COLO829 (cell line): ENCODE data around the gene RPS15.
"Not testable (repeated sequence)": the region's sequence is repeated elsewhere in the genome, so short reads cannot be mapped to it uniquely, and the experiment has no call there.

ENCODE experiments used
- DNase-seq: peaks from one replicate; pipeline ENCODE4 v3.0.0; 2012; ENCODE audit warnings: low spot score

Gene RPS15

GRCh38 chr19:1402411-1403070, 35.7 kb upstream of the RPS15 start:
- DNase-seq = no peak

DNA sequence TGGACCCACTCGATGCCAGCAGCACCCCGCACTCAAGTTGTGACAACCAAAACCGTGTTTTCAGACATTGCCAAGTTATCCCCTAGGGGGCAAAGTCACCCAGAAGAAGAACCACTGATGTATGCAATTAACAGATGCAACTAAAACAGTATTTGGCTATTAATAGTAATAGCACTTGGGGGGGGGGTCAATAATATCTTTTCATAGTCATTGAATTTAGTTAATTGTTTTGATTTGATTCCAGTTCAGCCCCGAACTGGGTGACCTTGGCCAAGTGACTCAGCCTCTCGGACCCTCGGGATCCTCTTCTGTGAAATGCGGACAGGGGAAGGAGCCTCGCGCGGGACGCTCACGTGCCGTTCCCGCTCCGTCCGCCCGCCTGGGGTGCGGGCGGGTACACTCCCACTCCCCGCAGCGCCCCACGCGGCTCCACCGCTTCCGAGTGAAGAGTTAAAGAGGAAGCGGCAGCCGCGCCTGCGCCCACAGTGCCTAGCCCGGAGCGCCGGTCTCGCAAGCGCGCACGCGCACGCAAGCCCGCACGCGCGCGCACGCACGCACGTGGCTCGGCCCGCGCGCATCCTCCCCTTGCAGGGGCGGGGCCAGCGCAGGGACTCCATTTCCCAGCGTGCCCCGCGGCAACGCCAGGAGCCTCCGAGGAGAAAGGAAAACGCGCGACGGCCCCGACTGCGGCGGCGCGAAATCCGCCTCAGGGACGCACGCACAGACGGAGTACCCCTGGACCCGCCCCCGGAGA, 31.2 kb upstream of the RPS15 start:
- DNase-seq = peak; percentile 96

- DNase-seq = no peak
Observed at GRCh38 chr19:1407528-1408299, 30.5 kb upstream of the RPS15 start, which contains the start of gene DAZAP1. Gene DAZAP1 (plus strand): TSS chr19:1407586. CDS start chr19:1407774, 188 bp downstream.

- DNase-seq = no peak
Observed at GRCh38 chr19:1408300-1409203, 29.6 kb upstream of the RPS15 start.

DNA sequence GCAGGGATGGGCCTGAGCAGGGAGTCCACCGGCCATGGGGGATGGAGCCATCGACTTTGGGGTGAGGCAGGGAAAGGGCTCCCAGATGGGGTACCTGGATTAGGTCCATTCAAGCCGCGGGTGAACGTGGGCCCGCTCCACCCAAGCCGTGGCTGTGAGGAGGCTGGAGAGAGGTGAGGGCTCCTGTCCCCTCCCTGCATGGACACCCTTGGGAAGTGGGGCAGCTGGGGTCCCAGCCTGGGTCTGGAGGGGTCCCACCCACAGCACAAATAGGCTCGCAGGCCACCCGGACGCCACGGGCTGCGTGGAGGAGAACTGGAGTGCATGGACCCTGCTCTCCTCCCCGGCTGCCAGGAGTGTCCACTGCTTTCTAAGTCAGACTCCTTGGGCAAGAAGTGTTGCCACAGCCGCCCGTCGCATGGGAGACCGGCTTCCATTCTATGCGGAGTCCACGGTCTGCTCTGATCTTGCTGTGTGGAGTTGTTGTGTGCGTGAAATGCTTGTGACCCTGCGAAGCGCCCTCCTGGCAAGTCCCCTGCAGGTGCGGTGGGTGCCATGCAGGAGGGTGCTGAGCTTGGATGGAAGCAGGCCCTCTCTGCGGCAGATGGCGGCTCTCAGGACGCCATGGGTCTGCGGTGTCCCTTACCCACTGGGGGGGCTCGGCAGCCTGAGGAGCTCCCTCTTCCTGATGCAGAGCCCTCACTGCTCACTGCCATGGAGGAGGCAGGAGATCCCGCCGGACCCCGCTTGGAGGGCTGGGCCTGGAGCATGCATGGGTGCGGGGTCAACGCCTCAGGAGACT, 28.8 kb upstream of the RPS15 start:
- DNase-seq = no peak

GRCh38 chr19:1410136-1410786, 27.9 kb upstream of the RPS15 start:
- no peak for DNase-seq

- DNase-seq = no peak
Observed at GRCh38 chr19:1410789-1411188, 27.4 kb upstream of the RPS15 start.

- DNase-seq = no peak
Observed at GRCh38 chr19:1411255-1412191, 26.7 kb upstream of the RPS15 start.

DNA sequence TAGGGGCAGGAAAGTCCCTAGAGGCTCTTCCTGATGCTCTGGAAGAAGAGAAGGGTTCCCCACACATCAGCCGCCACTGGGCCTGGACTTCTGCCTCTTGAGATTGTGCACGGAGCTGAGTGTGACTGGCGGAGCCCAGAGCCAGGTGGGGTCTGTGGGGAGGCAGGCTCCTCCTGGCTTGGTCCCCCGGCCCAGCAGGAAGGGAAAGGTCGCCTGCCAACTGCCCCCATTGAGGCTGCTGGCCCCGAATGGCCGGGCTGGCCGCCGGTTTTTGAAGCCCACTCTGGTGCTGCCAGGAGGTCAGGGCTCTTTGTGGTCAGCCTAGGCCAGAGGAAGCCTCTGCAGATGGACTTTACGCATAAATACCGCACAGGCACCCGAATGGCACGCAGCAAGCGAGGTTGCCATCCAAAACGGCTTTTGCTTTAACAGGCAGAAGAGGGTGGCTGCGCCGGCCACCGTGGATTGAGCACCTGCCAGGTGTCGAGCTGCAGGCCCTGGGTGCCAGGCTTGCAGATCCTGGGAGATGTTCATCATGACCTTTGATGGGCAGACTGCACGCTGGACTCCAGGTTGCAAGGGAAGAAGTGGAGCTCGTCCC, 25.8 kb upstream of the RPS15 start:
- DNase-seq = no peak

GRCh38 chr19:1412995-1413800, 25.0 kb upstream of the RPS15 start:
- DNase-seq = no peak

- no peak for DNase-seq
Observed at GRCh38 chr19:1416014-1416841, 22.0 kb upstream of the RPS15 start.

DNA sequence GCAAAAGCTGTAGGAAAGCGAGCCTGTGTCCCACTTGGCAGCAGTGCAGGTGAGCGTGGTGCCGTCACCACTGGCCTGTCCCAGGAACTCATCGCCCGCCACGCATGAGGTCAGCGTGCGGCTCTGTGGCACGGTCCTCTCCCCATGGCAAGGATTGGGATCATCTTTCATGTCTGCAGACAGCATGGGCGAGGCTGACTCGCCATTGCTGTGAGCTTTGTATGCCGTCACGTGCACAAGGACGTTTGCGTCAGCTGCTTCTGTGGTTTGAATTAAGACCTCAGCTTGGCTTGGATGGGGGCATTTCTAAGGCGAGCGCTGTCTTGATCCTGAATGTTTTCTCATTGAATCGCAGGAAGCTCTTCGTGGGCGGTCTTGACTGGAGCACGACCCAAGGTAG, 21.1 kb upstream of the RPS15 start:
- no peak for DNase-seq

DNA sequence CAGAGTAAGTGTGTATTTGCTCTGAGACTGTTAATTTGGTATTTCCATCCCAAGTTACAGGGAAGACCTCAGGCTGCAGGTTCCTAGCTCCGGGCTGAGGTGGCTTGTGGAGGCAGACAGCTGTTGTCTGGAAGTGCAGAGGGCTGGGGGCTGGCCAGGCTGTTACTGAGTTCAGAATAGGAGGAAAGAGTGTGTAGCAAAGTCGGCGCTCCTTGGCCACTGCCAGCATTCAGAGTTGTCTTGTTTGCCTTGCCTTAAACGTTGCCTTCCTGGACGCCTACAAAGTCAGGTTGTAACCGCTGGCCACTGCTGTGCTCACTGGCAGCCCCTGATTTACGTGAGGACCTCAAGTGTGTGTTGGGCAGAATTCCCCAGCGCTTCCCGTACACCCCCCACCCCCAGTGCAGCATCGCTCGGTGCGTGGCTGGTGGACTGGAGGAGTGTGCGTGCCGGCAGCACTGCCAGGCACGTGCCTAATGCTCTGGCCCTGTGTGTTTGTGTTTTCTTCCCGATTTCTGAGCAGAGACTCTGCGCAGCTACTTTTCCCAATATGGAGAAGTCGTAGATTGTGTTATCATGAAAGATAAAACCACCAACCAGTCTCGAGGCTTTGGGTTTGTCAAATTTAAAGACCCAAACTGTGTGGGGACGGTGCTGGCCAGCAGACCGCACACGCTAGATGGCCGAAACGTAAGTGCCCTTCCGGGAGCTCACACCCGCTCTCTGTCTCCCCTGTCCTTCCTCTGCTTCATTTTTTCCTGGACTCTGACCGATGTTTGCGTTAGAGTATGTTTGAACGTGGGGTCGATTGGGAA, 20.3 kb upstream of the RPS15 start:
- no peak for DNase-seq

GRCh38 chr19:1418496-1418775, 19.8 kb upstream of the RPS15 start:
- no peak for DNase-seq

DNA sequence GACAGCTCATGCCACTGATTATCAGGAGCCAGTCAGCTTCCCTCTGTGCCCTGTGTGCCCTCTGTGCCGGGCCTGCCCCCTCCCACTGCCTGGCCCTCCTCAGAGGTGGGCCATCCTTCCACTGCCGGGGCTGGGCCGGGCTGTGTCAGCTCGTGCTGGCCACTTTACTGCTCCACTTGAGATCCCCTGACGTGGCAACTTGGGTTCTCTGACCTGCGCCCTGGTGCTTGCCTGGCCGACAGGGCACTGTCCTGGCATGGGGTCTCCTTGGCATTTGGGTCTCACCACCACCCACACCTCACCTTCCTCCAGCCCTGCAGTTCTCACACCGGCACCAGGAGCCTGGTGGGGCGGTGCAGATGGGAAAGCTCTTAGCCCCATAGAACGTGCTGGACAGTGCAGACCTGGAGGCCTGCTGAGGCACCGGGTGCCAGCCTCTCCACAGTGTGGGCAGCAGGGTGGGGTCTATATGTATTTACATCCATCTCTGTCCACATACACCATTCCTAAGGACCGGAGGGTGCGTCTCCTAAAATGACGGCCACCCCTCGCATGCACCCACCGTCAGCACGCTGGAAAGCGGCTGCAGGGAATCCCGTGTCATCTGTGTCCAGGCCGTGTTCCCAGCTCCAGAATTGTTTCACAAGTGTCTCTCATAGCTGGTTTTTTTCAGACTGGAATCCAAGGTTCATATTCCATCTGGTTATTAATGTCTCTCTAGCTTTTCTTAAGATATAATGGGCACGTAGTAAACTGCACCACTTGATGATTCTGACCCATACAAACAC, 19.1 kb upstream of the RPS15 start:
- no peak for DNase-seq

- DNase-seq = not testable (repeated sequence)
Observed at GRCh38 chr19:1420085-1420484, 18.1 kb upstream of the RPS15 start.
